Subcutaneous abdominal adipose tissue (tissue), 5 donors: ENCODE measurements around the gene CORO1C.

Source experiments
- H3K27ac ChIP-seq: one replicate; pipeline ENCODE4 v1.7.0; 2013; ENCODE audit warnings: low read depth, mild to moderate bottlenecking, inconsistent platforms, low read length, moderate library complexity
- H3K27me3 ChIP-seq, 5 donors: one replicate each; pipeline ENCODE4 v1.7.0; 2013; ENCODE audit warnings: low read length in 5 of 5, inconsistent platforms in 1 of 5; ENCODE audit not compliant: control insufficient read depth in 5 of 5, insufficient read depth in 4 of 5
- H3K36me3 ChIP-seq, 5 donors: one replicate each; pipeline ENCODE4 v1.7.0; 2013; ENCODE audit warnings: low read length in 5 of 5; ENCODE audit not compliant: control insufficient read depth in 5 of 5, insufficient read depth in 5 of 5
- H3K4me1 ChIP-seq, 5 donors: one replicate each; pipeline ENCODE4 v1.7.0; 2013; ENCODE audit warnings: low read length in 5 of 5, mild to moderate bottlenecking in 3 of 5, moderate library complexity in 1 of 5; ENCODE audit not compliant: control insufficient read depth in 5 of 5, insufficient read depth in 5 of 5
- H3K4me3 ChIP-seq, 5 donors: one replicate each; pipeline ENCODE4 v1.7.0; 2013; ENCODE audit warnings: low read length in 5 of 5, low read depth in 1 of 5
- H3K9ac ChIP-seq, 5 donors: one replicate each; pipeline ENCODE4 v1.7.0; 2013; ENCODE audit warnings: low read length in 5 of 5, mild to moderate bottlenecking in 4 of 5, moderate library complexity in 3 of 5
- H3K9me3 ChIP-seq, 5 donors: one replicate each; pipeline ENCODE4 v1.7.0; 2013; ENCODE audit warnings: low read length in 5 of 5; ENCODE audit not compliant: control insufficient read depth in 5 of 5
- donor health status: healthy.
- donor health status: healthy.
- donor health status: healthy.
- donor health status: healthy.
- donor health status: healthy.

Gene CORO1C

DNA sequence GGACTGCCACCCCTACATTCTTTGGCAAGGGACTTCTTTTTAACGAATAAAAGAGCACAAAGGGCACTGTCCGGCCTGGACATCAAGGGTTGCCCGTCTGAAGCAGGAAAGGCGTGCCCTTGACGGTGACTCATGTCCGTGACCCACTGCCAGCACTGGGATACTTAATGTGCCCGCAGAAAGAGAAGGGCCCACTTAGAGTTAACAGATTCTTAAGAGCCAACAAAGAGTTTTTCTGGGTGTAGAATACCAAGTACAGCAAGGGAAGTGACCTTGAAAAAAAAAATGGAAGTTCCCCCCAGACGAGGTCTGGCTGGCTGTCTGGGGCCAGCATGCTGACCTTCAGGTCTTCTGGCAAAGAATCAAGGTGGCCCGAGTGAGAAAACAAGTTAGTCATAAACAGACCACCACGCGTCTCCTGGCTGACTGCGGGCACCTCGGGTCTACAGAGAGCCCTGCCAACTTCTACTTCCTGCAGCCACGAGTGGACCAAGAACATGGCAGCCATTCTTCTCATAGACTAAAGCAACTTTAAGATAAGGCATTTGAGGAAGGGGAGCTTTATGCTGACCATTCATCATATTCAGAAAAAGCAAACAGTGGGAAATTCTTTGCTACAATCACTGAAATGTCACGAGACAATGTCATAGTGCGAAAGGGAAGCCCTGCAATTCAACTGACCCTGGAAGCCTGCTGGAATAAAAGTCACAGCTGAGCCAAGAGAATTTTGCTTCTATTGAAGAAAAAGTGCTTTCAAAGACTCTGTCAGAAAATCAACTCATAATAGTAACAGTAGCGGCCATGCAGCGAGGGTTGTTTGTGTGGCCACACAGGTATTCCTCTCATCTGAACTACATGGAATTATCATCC lies 87.1 kb downstream of the CORO1C start:
- Histone ChIP-seq H3K9ac (no peak overlapping the region), H3K36me3 (peaks cover 8 to 47% (median 39%) of the 10 kb centered on the region in 5 donors), H3K27ac (peak overlapping the region; percentile 22), H3K27me3 (no peaks in the 10 kb centered on the region), H3K4me3 (peak overlapping the region in 1 of 5 donors; percentile 31), H3K9me3 (no peaks in the 10 kb centered on the region), H3K4me1 (peaks cover 3 to 43% (median 34%) of the 10 kb centered on the region in 5 donors)

DNA sequence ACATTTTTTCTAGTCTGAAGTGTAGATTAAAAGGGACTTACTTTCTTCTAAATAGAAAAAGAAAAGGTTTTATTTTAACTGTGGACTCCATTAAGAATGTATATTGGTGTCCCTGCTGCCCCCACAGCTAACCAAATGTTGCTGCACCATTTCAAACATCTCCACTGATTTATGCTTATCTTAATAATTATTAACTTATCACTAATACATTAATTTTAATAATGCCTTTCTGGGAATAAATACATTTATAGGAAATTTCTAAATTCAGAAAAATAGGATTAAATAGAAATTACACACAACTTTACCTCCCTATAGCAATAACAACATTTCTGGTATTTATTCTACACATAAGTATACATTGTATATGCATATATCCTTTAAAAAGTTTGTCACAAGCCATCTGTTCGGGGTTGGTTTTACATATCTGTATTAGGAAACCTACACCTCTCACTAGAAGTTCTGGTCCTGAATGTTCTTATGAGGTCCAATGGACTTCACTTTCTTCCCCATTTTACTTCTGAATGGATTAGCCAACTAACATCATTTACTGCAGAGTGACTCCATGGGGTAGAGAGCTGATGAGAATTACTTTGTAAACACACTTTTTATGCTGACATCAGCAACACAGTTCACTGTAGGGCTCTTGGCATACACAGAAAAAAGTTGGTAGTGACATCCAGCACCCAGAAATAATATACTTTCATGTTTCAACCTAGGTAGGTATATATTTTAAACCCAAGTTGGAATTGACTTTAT lies 88.2 kb downstream of the CORO1C start:
- no peaks in the 10 kb centered on the region for H3K9me3 ChIP-seq
- H3K27me3 ChIP-seq = no peaks in the 10 kb centered on the region
- H3K4me3 ChIP-seq = no peak overlapping the region
- peaks cover 4 to 54% (median 44%) of the 10 kb centered on the region in 5 donors for H3K4me1 ChIP-seq
- peaks cover 4 to 36% (median 28%) of the 10 kb centered on the region in 5 donors for H3K36me3 ChIP-seq
- H3K27ac ChIP-seq = no peak overlapping the region
- no peak overlapping the region for H3K9ac ChIP-seq

DNA sequence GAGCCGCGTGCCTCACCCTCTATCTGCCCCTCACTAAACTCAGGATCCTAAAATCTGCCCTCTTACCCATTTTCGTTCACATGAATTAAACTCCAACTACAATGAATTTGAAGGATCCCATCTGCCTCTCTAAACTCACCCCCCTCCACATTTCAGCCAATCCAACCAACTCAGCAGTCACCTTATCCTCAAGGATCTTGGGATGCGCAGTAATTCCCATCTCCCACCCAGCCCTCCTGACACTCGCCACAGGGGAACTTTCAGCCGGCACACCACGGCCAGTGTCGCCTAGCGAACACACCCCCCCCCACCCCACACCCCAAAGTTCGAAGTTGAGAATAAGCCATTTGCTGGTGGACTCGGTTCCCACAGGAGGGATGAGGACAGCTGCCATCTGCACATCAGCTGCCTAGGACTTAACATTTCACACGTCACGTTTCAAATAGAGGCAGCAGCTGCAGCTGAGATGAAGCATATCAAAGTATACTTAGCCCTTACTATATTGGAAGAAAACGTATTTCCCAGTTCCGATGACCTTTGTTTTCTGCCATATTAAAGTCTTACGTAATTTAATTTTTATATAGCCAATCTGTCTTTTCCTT lies 88.9 kb downstream of the CORO1C start:
- Histone ChIP-seq H3K4me1 (peaks cover 4 to 57% (median 50%) of the 10 kb centered on the region in 5 donors), H3K9ac (no peak overlapping the region), H3K4me3 (no peak overlapping the region), H3K27ac (no peak overlapping the region), H3K27me3 (no peaks in the 10 kb centered on the region), H3K36me3 (peaks cover 4 to 29% (median 21%) of the 10 kb centered on the region in 5 donors), H3K9me3 (no peaks in the 10 kb centered on the region)

DNA sequence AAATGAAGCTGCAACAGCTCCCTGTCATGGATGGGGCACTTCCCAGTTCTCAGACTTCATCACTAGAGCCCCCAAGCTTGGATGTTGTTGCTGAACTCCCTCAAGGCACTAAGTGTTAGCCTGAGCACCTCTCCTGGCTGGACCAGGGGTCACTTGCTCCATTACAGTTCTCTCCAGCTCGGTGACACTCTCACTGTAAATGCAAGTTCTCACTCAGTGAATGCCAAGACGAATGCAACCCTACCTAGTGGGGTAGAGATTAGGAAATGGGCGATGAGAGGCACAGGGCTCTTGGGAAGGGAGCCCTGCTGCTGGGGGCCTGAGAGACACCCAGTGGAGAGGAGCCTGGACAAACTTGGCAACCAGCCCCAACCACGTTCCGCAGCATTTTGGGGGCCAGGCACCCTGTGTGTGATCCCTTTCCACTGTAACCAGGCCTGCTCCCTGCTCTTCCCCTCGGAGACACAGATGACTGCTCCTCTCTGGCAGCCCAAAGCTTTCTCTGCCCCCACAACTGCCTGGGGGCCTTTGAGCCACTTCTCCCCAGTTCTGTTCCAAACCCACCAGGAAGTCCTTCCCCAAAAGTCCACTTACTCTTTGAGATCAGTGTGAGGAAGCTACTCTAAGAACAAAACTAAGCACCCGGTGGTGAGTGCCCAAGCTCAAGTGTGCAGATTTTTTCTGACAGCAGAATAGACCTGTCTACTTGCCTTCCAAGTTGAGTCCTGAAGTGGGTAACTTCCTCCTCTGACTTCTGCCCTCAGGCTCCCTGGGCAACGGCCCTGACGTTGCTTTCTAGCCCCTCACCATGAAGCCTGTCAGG lies 89.7 kb downstream of the CORO1C start:
- Histone ChIP-seq H3K4me1 (peaks cover 4 to 61% (median 55%) of the 10 kb centered on the region in 5 donors), H3K9ac (no peak overlapping the region), H3K27ac (peak overlapping the region; percentile 39), H3K4me3 (no peak overlapping the region), H3K27me3 (no peaks in the 10 kb centered on the region), H3K36me3 (peaks cover 4 to 24% (median 18%) of the 10 kb centered on the region in 5 donors), H3K9me3 (no peaks in the 10 kb centered on the region)

DNA sequence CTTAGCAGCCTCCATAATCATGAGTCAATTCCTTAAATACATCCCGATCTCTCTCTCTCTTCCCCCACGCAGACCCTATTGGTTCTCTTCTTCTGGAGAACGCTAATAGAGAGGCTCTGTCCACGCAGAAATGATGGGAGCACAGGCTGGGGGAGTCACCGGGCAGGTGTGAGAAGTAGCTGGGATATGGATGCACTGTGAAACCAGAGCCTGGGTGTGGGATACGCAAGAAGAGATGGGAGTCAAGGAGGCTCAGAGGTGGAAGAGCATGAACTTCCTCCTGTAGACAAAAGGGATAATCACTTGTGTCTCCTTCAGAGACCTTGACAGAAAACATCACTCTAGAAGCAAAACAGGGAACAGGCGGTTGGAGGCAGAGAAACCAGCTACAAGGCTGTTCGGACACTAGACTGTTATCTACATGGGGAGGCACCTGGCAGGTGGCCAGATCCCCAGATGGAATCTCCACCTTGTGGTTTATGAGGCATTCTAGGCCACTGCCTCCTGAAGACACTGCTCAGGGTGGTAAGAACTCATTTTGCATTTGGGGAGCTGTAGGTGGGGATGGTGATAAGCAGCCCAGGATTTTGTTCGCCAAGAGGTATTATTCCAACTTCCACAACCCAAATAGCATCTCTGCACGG lies 90.4 kb downstream of the CORO1C start:
- H3K27ac ChIP-seq = no peak overlapping the region
- H3K4me1 ChIP-seq = peaks cover 4 to 61% (median 55%) of the 10 kb centered on the region in 5 donors

DNA sequence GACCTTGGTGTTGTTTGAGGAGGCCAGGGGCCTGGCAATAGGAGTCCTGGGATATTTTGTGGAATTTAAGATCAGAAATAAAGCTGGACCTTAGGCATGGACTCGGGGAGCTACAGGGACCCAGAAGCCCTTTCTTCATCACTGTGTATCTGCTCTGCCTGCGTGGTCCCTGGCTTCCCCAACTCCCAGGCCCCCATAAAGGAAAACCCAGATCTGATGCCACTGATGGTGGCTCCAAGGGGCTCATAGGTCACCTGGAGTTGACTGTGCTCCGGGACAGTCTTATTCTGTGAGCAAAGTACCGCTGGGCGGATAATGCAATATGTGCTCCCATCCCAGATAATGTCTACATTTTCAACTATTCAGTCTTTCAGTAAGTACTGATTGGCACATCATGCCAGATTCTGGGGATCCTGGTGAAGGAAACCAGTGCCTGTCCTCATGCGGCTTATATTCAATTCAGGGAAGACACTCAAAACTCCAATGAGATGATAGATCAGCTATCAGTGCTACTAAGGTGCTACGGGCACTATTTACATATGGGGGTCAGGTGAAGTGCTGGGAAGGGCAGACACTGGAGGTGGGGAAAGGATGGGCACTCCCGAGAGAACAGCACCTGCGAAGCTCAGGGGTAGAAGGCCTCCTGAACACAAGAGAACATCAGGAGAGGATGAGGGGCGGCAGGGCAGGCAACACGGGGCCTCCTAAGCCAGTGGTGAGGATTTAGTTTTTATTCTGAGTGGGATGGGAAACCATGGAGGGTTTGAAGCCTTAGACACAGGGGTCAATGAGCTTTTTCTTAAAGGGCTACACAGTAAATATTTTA lies 92.1 kb downstream of the CORO1C start:
- H3K4me3 ChIP-seq = no peak overlapping the region
- H3K4me1 ChIP-seq = peaks cover 1 to 69% (median 52%) of the 10 kb centered on the region in 5 donors
- H3K27me3 ChIP-seq = no peaks in the 10 kb centered on the region
- no peaks in the 10 kb centered on the region for H3K36me3 ChIP-seq
- H3K9ac ChIP-seq = peak overlapping the region in 1 of 5 donors; percentile 57
- H3K9me3 ChIP-seq = no peaks in the 10 kb centered on the region
- no peak overlapping the region for H3K27ac ChIP-seq

More for the DNA sequence above, 90.4 kb downstream of the CORO1C start:
- peaks cover 0 to 16% (median 12%) of the 10 kb centered on the region in 5 donors for H3K36me3 ChIP-seq
- no peak overlapping the region for H3K4me3 ChIP-seq
- H3K27me3 ChIP-seq = no peaks in the 10 kb centered on the region
- H3K9me3 ChIP-seq = no peaks in the 10 kb centered on the region
- no peak overlapping the region for H3K9ac ChIP-seq

DNA sequence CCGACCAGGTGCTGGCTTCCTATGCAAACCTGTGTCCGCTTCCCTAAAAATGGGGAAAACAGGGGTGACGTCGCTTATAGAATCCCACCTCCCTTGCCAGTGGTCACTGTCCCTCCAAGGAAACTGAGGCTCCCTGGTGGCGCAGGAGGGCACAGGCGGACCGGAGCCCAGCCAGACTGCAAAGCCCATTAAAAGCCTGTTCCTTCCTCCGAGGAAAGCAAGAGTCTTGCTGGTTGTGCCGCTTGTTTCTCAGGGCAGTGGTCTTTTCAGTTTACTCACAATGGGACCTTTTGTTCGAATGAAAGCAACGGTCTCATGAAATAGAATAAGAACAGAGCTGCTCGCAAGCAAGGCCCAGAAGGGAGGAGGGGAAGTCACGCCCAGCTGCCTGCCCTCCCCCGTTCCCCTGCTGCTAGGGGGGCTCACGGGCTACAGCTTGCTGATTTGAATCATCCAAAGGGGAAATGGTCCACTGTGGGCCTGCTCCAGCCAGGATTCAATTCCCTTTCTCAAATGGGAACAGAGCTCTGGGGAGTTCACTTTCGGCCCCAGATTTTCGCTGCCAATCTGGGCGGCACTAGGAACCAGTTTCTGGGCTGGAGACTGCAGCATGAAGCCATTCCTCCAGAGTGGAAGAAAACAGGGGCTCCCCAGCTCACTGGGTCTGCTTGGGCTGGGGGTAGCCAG lies 93.0 kb downstream of the CORO1C start:
- no peaks in the 10 kb centered on the region for H3K36me3 ChIP-seq
- peaks cover 1 to 69% (median 53%) of the 10 kb centered on the region in 5 donors for H3K4me1 ChIP-seq
- no peak overlapping the region for H3K27ac ChIP-seq
- H3K27me3 ChIP-seq = no peaks in the 10 kb centered on the region
- no peaks in the 10 kb centered on the region for H3K9me3 ChIP-seq
- peak overlapping the region in 3 of 5 donors; percentile 46 to 57 (median 49) for H3K9ac ChIP-seq
- peak overlapping the region in 4 of 5 donors; percentile 9 to 40 (median 34) for H3K4me3 ChIP-seq

DNA sequence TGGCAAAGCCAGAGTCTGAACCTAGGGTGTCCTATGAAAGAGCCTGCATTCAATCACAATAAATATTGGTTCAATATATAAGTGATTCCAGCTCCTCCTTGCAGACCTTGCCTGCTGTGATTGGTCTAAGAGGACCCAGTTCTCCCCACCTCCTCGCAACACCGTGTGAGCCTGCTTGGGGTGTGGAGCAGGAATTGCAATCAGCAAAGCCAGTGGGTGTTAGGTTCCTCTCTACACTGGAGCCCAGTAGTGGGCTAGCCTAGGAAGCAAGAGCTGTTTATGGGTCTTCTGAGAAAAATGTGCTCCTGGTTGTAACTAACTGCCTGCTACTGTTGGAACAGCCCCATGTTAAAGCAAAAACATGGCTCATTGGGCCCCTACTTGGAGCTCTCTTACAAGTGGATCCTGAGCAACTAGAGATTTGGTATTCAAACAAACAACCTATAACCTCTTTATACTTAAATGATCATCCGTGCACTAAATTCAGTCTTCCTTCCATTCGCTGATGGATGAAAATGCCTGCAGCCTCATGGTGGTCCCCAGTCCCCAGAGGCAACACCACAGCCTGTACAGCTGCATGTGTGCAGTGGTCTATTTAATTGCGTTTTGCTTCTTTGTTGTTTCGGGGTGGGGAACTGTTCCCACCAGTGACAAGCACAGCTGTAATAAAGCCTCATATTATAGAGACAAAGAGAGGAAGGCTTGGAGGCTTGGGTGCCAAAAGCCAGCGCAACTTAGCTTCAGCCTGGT lies 93.9 kb downstream of the CORO1C start:
- Histone ChIP-seq H3K27me3 (no peaks in the 10 kb centered on the region), H3K4me3 (no peak overlapping the region), H3K36me3 (no peaks in the 10 kb centered on the region), H3K9me3 (no peaks in the 10 kb centered on the region), H3K27ac (no peak overlapping the region), H3K9ac (peak overlapping the region in 1 of 5 donors; percentile 57), H3K4me1 (peaks cover 1 to 65% (median 47%) of the 10 kb centered on the region in 5 donors)
